HepG2 (cell line): Measurements from ENCODE around the gene CHCHD1. TPM values are rescaled to one million over a fixed set of nuclear protein-coding genes. Genes with fewer than 3 reads are reported as not detected.

Source experiments
- ATAC-seq: fragments of 200-7000 bp; cut with Tn5 transposase; 3 replicates; pipeline ENCODE4 v1.9.1; 2020; ENCODE audit warnings: mild to moderate bottlenecking, moderate library complexity
- BruUV-seq: library from RNA; stranded (reverse); fragments of 400-500 nt; replicated peaks from 2 replicates; lab custom pipeline; 2021; lab: Mats Ljungman, UMichigan
- CTCF ChIA-PET: fragments of 300-600 bp; formaldehyde crosslinking; extraction: SDS; loops from one replicate; lab custom pipeline; 2021; ENCODE audit warnings: low total read pairs, inconsistent platforms, low intra/inter-chr PET ratio; lab: Yijun Ruan, JAX
- POLR2A ChIA-PET: fragments of 350-600 bp; sonication (Branson Sonifier 250); formaldehyde crosslinking; loops from one replicate; lab custom pipeline; 2020; ENCODE audit warnings: antibody characterized with exemption, inconsistent platforms; lab: Yijun Ruan, JAX
- DNase-seq: peaks from one replicate; pipeline ENCODE4 v3.0.0-alpha.2; 2015; ENCODE audit warnings: low spot score
- FAIRE-seq: peaks from 3 replicates; lab custom pipeline; 2011; peaks lifted over from hg19 to GRCh38; lab: Jason Lieb, UNC
- H2AFZ ChIP-seq: one replicate; pipeline ENCODE4 v1.6.1; 2011; ENCODE audit warnings: low read length, inconsistent platforms
- H3K27ac ChIP-seq: fragments of 300-600 bp; 3 replicates; pipeline ENCODE4 v1.8.0; 2011; ENCODE audit warnings: mixed run types, mild to moderate bottlenecking, mixed read lengths, low read length, inconsistent platforms; ENCODE audit not compliant: insufficient read depth; ENCODE audit errors: extremely low read length
- H3K27me3 ChIP-seq, 2 experiments: fragments of 200-600 bp in 1 of 2; 2 replicates in 1 of 2; 3 replicates in 1 of 2; pipeline versions ENCODE4 v1.6.0 to v1.8.0; 2011; ENCODE audit warnings: low read length in 2 of 2, mild to moderate bottlenecking in 2 of 2, moderate library complexity in 2 of 2, inconsistent platforms in 1 of 2; ENCODE audit not compliant: insufficient read depth in 2 of 2, control insufficient read depth in 1 of 2
- H3K36me3 ChIP-seq, 2 experiments: fragments of 200-600 bp in 1 of 2; replicated peaks in 1 of 2; 2 replicates in 1 of 2; 3 replicates in 1 of 2; pipeline versions ENCODE4 v1.5.1 to v1.8.0; 2011; ENCODE audit warnings: low read length in 2 of 2, inconsistent platforms in 1 of 2; ENCODE audit not compliant: insufficient read depth in 2 of 2, control insufficient read depth in 1 of 2
- H3K4me1 ChIP-seq: 2 replicates; pipeline ENCODE4 v1.5.1; 2012; ENCODE audit warnings: low read length, inconsistent platforms; ENCODE audit not compliant: insufficient read depth
- H3K4me2 ChIP-seq: 2 replicates; pipeline ENCODE4 v1.6.0; 2011; ENCODE audit warnings: low read depth, low read length, inconsistent platforms
- H3K4me3 ChIP-seq, 3 experiments: fragments of 200-600 bp in 1 of 3; sonication (generic), shearing (Covaris generic) in 1 of 3; replicated peaks in 1 of 3; 2 replicates each; pipeline ENCODE4 v1.5.1; 2011 to 2016; ENCODE audit warnings: low read length in 3 of 3, inconsistent platforms in 2 of 3, low read depth in 2 of 3, mild to moderate bottlenecking in 2 of 3, control low read depth in 1 of 3, mixed read lengths in 1 of 3; ENCODE audit not compliant: insufficient read depth in 1 of 3
- H3K79me2 ChIP-seq: one replicate; pipeline ENCODE4 v1.6.1; 2011; ENCODE audit warnings: low read length, inconsistent platforms; ENCODE audit not compliant: insufficient read depth
- H3K9ac ChIP-seq: 2 replicates; pipeline ENCODE4 v1.6.0; 2011; ENCODE audit warnings: mild to moderate bottlenecking, low read depth, low read length, inconsistent platforms; ENCODE audit not compliant: insufficient read depth
- H3K9me3 ChIP-seq: 2 replicates; pipeline ENCODE4 v1.5.1; 2012; ENCODE audit warnings: mild to moderate bottlenecking, low read length
- H4K20me1 ChIP-seq: 2 replicates; pipeline ENCODE4 v1.6.0; 2011; ENCODE audit warnings: inconsistent platforms, mild to moderate bottlenecking, low read length, moderate library complexity; ENCODE audit not compliant: insufficient read depth
- KAT8 ChIP-seq: IDR thresholded peaks from 2 replicates; pipeline ENCODE4 v1.6.1; 2016; ENCODE audit warnings: missing genetic modification reagents, missing compliant biosample characterization
- WGBS: methylation state at CpG from one replicate; pipeline ENCODE4 v1.1.6; 2017; ENCODE audit warnings: low lambda C conversion rate; 5-methylcytosine and 5-hydroxymethylcytosine counted together
- in situ Hi-C: cut with HindIII; loops from 2 replicates; pipeline ENCODE4 v1.10.0; 2017; ENCODE audit warnings: low pct_unique_long_range_greater_than_20kb; ENCODE audit not compliant: extremely low pct_ligation_motif_present
- intact Hi-C: fragments of 100-400 bp; cut with micrococcal nuclease; formaldehyde crosslinking; loops from one replicate; pipeline ENCODE4 v1.10.0; 2022; ENCODE audit not compliant: unreplicated experiment
- polyA plus RNA-seq, 8 experiments: library from polyadenylated mRNA; depleted of rRNA in 3 of 8; stranded (reverse) in 7 of 8; unstranded in 1 of 8; fragments of >200 nt; fragmentation: Illumina TruSeq in 4 of 8; extraction: Trizol in 4 of 8; gene quantifications; 2 replicates each; pipeline versions ENCODE4 v1.2.1 to v1.2.3, GENCODE V29; 2011 to 2016; ENCODE audit warnings: low read depth in 4 of 8, missing spikeins in 1 of 8, mixed read lengths in 1 of 8; ENCODE audit not compliant: insufficient read depth in 1 of 8
- total RNA-seq, 5 experiments: library from RNA; depleted of rRNA; stranded (reverse); fragments of >200 nt; fragmentation: Illumina TruSeq; extraction: Trizol; gene quantifications; 2 replicates each; pipeline ENCODE4 v1.2.3, GENCODE V29; 2016; ENCODE audit warnings: low read depth in 1 of 5
- TF ChIP-seq, protein P1 (sequence below): sonication (generic); formaldehyde crosslinking; IDR thresholded peaks from 2 replicates; pipeline ENCODE4 v1.4.0; 2020; ENCODE audit warnings: missing genetic modification reagents
- TF ChIP-seq, protein P2 (sequence below): sonication (generic); formaldehyde crosslinking; IDR thresholded peaks from 2 replicates; pipeline ENCODE4 v1.5.1; 2020; ENCODE audit warnings: mild to moderate bottlenecking, missing genetic modification reagents, moderate library complexity

CHCHD1 gene
- total and polyA plus RNA-seq, 2 of the 13 experiments (the other 11 are each of a cell fraction or from before 2014, with no cell fraction given) = 36.9 to 71.2 TPM

DNA sequence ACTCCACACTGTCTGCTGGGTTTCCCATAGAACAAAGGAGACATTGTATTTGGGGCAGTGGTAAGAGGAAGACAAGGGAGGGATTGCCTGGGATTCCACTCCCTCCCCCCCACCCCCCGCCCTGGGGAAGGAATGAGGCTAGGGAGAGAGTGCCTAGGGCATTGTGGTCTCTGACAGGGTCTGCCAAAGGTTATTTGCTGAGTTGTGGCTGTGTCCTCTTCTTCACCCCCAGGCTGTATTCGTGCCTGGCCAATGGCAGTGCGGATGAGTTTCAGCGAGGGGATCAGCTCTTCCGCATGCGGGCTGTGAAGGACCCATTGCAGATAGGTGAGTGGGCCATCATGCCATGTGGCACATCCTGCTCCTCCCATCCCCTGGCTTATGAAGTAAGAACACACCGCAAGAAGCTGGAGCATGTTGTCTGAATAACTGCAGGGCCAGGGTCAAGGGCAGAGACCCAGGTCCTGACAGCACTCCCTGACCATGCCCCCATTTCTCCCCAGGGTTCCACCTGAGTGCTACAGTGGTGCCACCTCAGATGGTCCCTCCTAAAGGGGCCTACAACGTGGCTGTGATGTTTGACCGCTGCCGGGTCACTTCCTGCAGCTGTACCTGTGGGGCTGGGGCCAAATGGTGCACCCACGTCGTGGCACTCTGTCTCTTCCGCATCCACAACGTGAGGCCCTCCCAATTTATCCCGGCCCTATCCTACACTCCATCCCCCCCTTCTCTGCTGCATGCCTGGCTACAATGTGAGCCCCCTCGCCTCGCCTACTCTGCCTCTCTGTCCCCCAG is 7.2 kb downstream of the CHCHD1 start:
- Histone ChIP-seq H2AFZ (no peak overlapping the region), H3K4me3 (no peak overlapping the region), H3K27me3 (no peaks in the 10 kb centered on the region; a peak in 1 of 5 replicates), H3K27ac (no peak overlapping the region), H3K4me2 (no peak overlapping the region), H3K9me3 (no peaks in the 10 kb centered on the region), H4K20me1 (0 out of 2 replicates have a peak, but pooled peaks cover 2% of the 10 kb centered on the region), H3K4me1 (peaks cover 34% of the 10 kb centered on the region), H3K36me3 (peaks cover 29 to 49% of the 10 kb centered on the region in 2 experiments), H3K79me2 (peaks cover 26% of the 10 kb centered on the region), H3K9ac (no peak overlapping the region)
- ATAC-seq (no peak), FAIRE-seq (no peak), DNase-seq (no peak)
- ChIA-PET POLR2A (no interaction called here), CTCF (no interaction called here)
- WGBS = 98% methylated on average over 9 of the region's 17 CpGs
- in situ Hi-C loops = no loop called here
- intact Hi-C loops = no loop called here
- no TSS peak for BruUV-seq
- TF ChIP-seq, protein P1, sequence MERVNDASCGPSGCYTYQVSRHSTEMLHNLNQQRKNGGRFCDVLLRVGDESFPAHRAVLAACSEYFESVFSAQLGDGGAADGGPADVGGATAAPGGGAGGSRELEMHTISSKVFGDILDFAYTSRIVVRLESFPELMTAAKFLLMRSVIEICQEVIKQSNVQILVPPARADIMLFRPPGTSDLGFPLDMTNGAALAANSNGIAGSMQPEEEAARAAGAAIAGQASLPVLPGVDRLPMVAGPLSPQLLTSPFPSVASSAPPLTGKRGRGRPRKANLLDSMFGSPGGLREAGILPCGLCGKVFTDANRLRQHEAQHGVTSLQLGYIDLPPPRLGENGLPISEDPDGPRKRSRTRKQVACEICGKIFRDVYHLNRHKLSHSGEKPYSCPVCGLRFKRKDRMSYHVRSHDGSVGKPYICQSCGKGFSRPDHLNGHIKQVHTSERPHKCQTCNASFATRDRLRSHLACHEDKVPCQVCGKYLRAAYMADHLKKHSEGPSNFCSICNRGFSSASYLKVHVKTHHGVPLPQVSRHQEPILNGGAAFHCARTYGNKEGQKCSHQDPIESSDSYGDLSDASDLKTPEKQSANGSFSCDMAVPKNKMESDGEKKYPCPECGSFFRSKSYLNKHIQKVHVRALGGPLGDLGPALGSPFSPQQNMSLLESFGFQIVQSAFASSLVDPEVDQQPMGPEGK (CRISPR knock-in tag) = peak; percentile 32; the same call in 1 of the 2 replicates
- TF ChIP-seq, protein P2, sequence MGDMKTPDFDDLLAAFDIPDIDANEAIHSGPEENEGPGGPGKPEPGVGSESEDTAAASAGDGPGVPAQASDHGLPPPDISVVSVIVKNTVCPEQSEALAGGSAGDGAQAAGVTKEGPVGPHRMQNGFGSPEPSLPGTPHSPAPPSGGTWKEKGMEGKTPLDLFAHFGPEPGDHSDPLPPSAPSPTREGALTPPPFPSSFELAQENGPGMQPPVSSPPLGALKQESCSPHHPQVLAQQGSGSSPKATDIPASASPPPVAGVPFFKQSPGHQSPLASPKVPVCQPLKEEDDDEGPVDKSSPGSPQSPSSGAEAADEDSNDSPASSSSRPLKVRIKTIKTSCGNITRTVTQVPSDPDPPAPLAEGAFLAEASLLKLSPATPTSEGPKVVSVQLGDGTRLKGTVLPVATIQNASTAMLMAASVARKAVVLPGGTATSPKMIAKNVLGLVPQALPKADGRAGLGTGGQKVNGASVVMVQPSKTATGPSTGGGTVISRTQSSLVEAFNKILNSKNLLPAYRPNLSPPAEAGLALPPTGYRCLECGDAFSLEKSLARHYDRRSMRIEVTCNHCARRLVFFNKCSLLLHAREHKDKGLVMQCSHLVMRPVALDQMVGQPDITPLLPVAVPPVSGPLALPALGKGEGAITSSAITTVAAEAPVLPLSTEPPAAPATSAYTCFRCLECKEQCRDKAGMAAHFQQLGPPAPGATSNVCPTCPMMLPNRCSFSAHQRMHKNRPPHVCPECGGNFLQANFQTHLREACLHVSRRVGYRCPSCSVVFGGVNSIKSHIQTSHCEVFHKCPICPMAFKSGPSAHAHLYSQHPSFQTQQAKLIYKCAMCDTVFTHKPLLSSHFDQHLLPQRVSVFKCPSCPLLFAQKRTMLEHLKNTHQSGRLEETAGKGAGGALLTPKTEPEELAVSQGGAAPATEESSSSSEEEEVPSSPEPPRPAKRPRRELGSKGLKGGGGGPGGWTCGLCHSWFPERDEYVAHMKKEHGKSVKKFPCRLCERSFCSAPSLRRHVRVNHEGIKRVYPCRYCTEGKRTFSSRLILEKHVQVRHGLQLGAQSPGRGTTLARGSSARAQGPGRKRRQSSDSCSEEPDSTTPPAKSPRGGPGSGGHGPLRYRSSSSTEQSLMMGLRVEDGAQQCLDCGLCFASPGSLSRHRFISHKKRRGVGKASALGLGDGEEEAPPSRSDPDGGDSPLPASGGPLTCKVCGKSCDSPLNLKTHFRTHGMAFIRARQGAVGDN (CRISPR knock-in tag) = 0 out of 2 replicates have a peak, but pooled peaks have one; percentile 22
- no peak for TF ChIP-seq KAT8
